Ovary (tissue), 9 donors: ENCODE results near the gene SLC16A3. TPM values are rescaled to one million over a fixed set of nuclear protein-coding genes. Genes with fewer than 3 reads are reported as not detected.

Experiments used
- DNase-seq, 5 donors: peaks; one replicate each; pipeline ENCODE4 v3.0.0-alpha.2; 2019 to 2020
- H3K27ac ChIP-seq, 2 donors: fragments of 200-600 bp; one replicate each; pipeline versions ENCODE4 v1.5.1 to v1.8.0; 2019 to 2022
- H3K27me3 ChIP-seq: fragments of 200-600 bp; one replicate; pipeline ENCODE4 v1.8.0; 2022
- H3K36me3 ChIP-seq: fragments of 200-600 bp; sonication (generic); one replicate; pipeline ENCODE4 v1.5.1; 2019
- H3K4me1 ChIP-seq: one replicate; pipeline ENCODE4 v1.8.1; 2013; ENCODE audit warnings: mild to moderate bottlenecking, moderate library complexity; ENCODE audit not compliant: insufficient read depth
- H3K4me3 ChIP-seq: fragments of 200-600 bp; sonication (generic); one replicate; pipeline ENCODE4 v1.5.1; 2017
- H3K9me3 ChIP-seq, 2 donors: fragments of 200-600 bp in 1 of 2; sonication (generic) in 1 of 2; one replicate each; pipeline versions ENCODE4 v1.5.1 to v1.8.1; 2013 to 2019; ENCODE audit warnings: mild to moderate bottlenecking in 1 of 2, moderate library complexity in 1 of 2
- EP300 ChIP-seq: sonication (generic); formaldehyde crosslinking; IDR thresholded peaks from one replicate; pipeline ENCODE4 v1.6.1; 2017; ENCODE audit warnings: antibody characterized with exemption
- POLR2A ChIP-seq: fragments of 450-650 bp; IDR thresholded peaks from one replicate; pipeline ENCODE4 v1.6.1; 2017; ENCODE audit warnings: antibody characterized with exemption, mild to moderate bottlenecking, moderate library complexity
- WGBS, 3 donors: extraction: QIAGEN DNeasy Blood & Tissue Kit in 1 of 3; methylation state at CpG; one replicate each; pipeline versions ENCODE4 v1.1.5 to v1.1.7; 2013 to 2017; 5-methylcytosine and 5-hydroxymethylcytosine counted together
- intact Hi-C, 4 donors: fragments of 100-400 bp; cut with DNase I; formaldehyde crosslinking; loops; one replicate each; pipeline versions ENCODE4 v1.11.0 to v1.15.1; 2022 to 2023
- polyA plus RNA-seq, 2 donors: library from polyadenylated mRNA; stranded (reverse); fragments of 200-250 nt in 1 of 2; fragments of 350-450 nt in 1 of 2; fragmentation: Illumina TruSeq in 1 of 2; extraction: RNeasy Lipid Tissue Mini Kit (QIAGEN cat#74804) in 1 of 2; gene quantifications; one replicate each; pipeline ENCODE4 v1.2.3, GENCODE V29; 2013 to 2014
- total RNA-seq, 7 donors: library from RNA; depleted of rRNA in 2 of 7; stranded (reverse); fragments of >200 nt in 2 of 7; fragmentation: NEBNext Ultra II Directional in 3 of 7; extraction: Animal tissue kit (Norgen Biotek cat#: 25700) in 3 of 7; gene quantifications; one replicate each; pipeline versions ENCODE4 v1.1.0 to v1.2.4, GENCODE V29; 2016 to 2023
- TF ChIP-seq, protein P1 (sequence below), 3 donors: fragments of 450-650 bp in 2 of 3; fragments of 200-600 bp in 1 of 3; IDR thresholded peaks; one replicate each; pipeline versions ENCODE4 v1.5.1 to v1.8.0; 2016 to 2022; ENCODE audit warnings: antibody characterized with exemption in 3 of 3, mild to moderate bottlenecking in 1 of 3
- donor health status: DM: no; HTN: no; CAD: no; lungs with moderate emphysema.
- donor health status: DM: no; HTN: no; CAD: no.
- donor health status: Bipolar disorder and iron deficiency.
- donor health status: DM: yes; HTN: yes; CAD: no.
- donor health status: DM: no; HTN: no; CAD: no.
- donor health status: DM: yes; HTN: yes; CAD: no.

Gene SLC16A3
- total and polyA plus RNA-seq, 9 donors: 3.5 to 23.2 (median 15.8) TPM

DNA sequence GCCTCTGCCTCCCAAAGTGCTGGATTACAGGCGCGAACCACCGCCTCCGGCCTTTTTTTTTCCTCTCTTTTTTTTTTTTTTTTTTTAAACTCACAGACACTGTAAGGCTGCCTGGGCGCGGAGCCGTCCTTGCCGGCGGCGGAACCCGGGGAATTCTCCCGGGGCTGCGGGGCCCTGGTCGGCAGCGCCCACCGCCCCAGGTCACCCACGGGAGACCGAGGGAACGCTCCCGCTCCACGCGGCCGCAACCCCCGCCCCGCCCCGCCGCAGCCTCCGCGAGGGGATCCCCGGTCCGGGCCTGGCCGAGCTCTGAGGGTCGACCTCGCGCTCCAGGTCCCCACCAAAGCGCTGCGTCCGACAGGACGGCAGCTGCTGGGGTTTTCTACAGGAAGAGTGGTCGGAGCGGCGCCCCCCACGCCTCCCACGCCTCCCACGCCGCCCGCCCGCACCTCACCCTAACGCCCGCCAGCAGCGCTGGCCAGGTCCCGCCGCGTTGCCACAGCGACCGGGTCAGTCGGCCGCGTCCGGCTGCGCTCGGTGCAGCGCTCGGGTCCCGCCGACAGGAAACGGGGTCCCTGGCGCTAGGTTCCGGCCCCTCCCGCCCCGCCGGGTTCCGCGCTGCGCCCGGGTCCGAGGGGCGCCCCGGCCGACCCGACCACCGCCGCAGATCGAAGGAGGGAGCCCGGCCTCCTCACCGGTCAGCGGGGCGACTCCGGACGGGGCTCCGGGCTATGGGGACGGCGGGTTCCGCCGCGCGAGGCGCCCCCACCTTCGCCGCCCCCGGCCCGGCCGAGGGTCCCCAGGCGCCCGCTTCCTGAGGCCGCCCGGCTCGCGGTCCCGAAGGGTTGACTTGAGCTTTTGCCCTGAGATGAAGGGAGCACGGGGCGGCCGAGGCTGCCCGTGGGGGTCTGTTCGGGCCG is 16.3 kb upstream of the SLC16A3 start, which contains the start of gene CCDC57:
TSS of gene CCDC57 (minus strand) at position 512 of the 920 bp plus-strand sequence. CDS start 10,898 bp downstream, outside the sequence.
- DNase-seq: peak; percentile 78 to 88 (median 84)
- H3K36me3 ChIP-seq: no peaks in the 10 kb centered on the region
- H3K4me1 ChIP-seq: peaks cover 2% of the 10 kb centered on the region
- no peaks in the 10 kb centered on the region for H3K27me3 ChIP-seq
- intact Hi-C loops: no loop called here
- peak within 1 kb of the TSS; percentile 60 for H3K4me3 ChIP-seq
- 0 to 1% (median 1%) methylated on average over 82 to 116 of the region's 116 CpGs for WGBS, 3 donors
- no peaks in the 10 kb centered on the region for H3K9me3 ChIP-seq
- TF ChIP-seq POLR2A: peak; percentile 9
- TF ChIP-seq, protein P1, sequence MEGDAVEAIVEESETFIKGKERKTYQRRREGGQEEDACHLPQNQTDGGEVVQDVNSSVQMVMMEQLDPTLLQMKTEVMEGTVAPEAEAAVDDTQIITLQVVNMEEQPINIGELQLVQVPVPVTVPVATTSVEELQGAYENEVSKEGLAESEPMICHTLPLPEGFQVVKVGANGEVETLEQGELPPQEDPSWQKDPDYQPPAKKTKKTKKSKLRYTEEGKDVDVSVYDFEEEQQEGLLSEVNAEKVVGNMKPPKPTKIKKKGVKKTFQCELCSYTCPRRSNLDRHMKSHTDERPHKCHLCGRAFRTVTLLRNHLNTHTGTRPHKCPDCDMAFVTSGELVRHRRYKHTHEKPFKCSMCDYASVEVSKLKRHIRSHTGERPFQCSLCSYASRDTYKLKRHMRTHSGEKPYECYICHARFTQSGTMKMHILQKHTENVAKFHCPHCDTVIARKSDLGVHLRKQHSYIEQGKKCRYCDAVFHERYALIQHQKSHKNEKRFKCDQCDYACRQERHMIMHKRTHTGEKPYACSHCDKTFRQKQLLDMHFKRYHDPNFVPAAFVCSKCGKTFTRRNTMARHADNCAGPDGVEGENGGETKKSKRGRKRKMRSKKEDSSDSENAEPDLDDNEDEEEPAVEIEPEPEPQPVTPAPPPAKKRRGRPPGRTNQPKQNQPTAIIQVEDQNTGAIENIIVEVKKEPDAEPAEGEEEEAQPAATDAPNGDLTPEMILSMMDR (IDR thresholded peaks at IDR 0.05): peak in 2 of 3 donors; percentile 44 to 55
- TF ChIP-seq EP300: no peak
- peak within 1 kb of the TSS; percentile 85 to 94 for H3K27ac ChIP-seq

DNA sequence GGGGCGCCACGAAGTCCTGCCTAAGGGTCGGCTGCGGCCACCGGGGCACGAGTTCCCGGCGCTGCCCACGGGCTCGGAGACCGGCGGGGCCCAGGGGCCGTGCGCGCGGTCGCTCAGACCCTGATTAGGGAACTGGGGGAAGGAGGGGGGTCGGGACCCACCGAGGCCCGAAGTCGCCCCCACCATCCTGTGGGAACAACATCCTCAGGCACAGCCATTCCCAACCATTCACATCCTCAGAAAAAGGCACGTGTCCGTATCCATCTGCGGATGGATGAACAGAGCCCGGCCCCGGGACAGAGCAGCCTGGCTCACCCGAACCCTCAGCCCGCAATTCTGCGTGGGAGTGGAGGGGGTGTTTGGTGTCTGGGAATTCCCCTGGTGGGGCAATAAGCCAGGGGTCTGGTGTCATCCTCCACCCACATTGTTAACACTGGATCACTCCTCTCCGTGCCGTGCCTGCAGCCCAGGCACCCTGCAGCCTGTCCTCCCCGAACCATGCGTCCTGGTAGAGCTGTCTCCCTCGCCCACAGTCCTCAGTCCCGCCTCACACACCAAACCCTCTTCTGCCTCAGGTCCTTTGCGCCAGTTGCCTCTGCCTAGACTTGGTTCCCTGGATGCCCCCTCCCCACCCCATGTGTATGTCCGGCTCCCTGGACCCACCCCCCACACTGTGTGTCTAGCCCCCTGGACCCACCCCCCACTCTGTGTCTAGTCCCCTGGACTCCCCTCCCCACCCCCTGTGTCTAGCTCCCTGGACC is 15.4 kb upstream of the SLC16A3 start:
- intact Hi-C loops: no loop called here
- Histone ChIP-seq H3K9me3 (no peaks in the 10 kb centered on the region), H3K27me3 (no peaks in the 10 kb centered on the region), H3K27ac (peak overlapping the region; percentile 85 to 94), H3K4me1 (peaks cover 2% of the 10 kb centered on the region), H3K36me3 (no peaks in the 10 kb centered on the region), H3K4me3 (peak overlapping the region; percentile 60)
- WGBS, 3 donors: 2 to 7% (median 3%) methylated on average over 20 to 37 of the region's 37 CpGs
- peak; percentile 45 to 66 (median 65) for DNase-seq
- no peak for TF ChIP-seq EP300
- TF ChIP-seq, protein P1 (IDR thresholded peaks at IDR 0.05): no peak
- TF ChIP-seq POLR2A: no peak

DNA sequence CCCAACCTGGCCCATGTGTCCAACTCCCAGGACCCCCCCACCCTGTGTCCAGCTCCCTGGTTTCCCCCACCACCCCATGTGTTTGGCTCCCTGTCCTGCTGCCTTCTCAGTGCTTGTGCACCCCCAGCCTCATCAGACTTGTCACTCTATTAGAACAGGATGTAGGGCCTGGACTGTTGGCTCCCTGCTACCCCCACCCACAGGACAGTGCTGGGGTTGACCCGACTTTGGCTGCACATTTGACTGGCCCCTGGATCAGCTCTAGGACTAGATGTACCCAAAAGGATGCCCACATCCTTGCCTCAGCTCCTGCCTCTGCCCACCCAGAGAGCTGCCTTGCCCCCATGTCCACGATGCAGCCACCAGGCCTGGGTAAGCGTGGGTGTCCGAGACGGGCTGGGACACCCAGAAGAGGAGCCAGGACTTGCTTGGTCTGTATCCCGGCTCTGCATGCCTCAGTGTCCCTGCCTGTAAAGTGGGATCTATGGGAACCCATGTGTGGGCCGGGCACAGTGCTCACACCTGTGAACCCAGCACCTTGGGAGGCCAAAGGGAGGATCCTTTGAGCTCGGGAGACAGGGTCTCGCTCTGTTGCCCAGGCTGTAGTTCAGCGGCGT is 14.7 kb upstream of the SLC16A3 start:
- Histone ChIP-seq H3K4me1 (peaks cover 2% of the 10 kb centered on the region), H3K4me3 (no peak overlapping the region), H3K9me3 (no peaks in the 10 kb centered on the region), H3K27me3 (no peaks in the 10 kb centered on the region), H3K36me3 (no peaks in the 10 kb centered on the region), H3K27ac (no peak overlapping the region)
- intact Hi-C loops: no loop called here
- TF ChIP-seq POLR2A (no peak), EP300 (no peak)
- TF ChIP-seq, protein P1 (IDR thresholded peaks at IDR 0.05): no peak
- 75 to 85% (median 77%) methylated on average over 11 of the region's 11 CpGs for WGBS, 3 donors
- no peak for DNase-seq
